HepG2 (cell line): ENCODE measurements around the gene FGFR3. TPM values are rescaled to one million over a fixed set of nuclear protein-coding genes. Genes with fewer than 3 reads are reported as not detected.

ENCODE experiments used
- CAMTA2 ChIP-seq: sonication (generic); formaldehyde crosslinking; IDR thresholded peaks from 2 replicates; pipeline ENCODE4 v1.4.0; 2020; ENCODE audit warnings: mild to moderate bottlenecking, missing genetic modification reagents, borderline replicate concordance
- CEBPB ChIP-seq: IDR thresholded peaks from 2 replicates; pipeline ENCODE4 v1.6.1; 2011; ENCODE audit warnings: low read depth, low read length, improper control_type of control experiment, borderline replicate concordance
- DZIP1 ChIP-seq: sonication (generic); formaldehyde crosslinking; IDR thresholded peaks from 2 replicates; pipeline ENCODE4 v1.5.0; 2020; ENCODE audit warnings: mild to moderate bottlenecking, missing genetic modification reagents
- FOXO4 ChIP-seq: sonication (generic); formaldehyde crosslinking; conservative IDR thresholded peaks from 2 replicates; pipeline ENCODE4 v1.8.1; 2023; ENCODE audit warnings: missing genetic modification reagents
- HNRNPK ChIP-seq: fragments of 200-400 bp; formaldehyde crosslinking; IDR thresholded peaks from 2 replicates; pipeline ENCODE4 v1.6.1; 2018; ENCODE audit warnings: low read length, low read depth, moderate library complexity, mild to moderate bottlenecking; ENCODE audit not compliant: poor library complexity, severe bottlenecking
- MAFG ChIP-seq: sonication (generic); formaldehyde crosslinking; IDR thresholded peaks from 2 replicates; pipeline ENCODE4 v1.5.1; 2020; ENCODE audit warnings: mild to moderate bottlenecking, missing genetic modification reagents
- MNT ChIP-seq: fragments of 450-650 bp; IDR thresholded peaks from 2 replicates; pipeline ENCODE4 v1.6.1; 2016
- NCOA1 ChIP-seq: sonication (generic); formaldehyde crosslinking; IDR thresholded peaks from 2 replicates; pipeline ENCODE4 v1.9.0; 2021; ENCODE audit warnings: missing genetic modification reagents
- POLR2AphosphoS2 ChIP-seq: IDR thresholded peaks from 2 replicates; pipeline ENCODE4 v1.6.1; 2011; ENCODE audit warnings: low read depth, low read length, improper control_type of control experiment
- RBFOX2 ChIP-seq: fragments of 200-400 bp; formaldehyde crosslinking; IDR thresholded peaks from 2 replicates; pipeline ENCODE4 v1.6.1; 2017; ENCODE audit warnings: low read depth, mild to moderate bottlenecking, low read length
- RXRA ChIP-seq: sonication (generic); formaldehyde crosslinking; IDR thresholded peaks from 2 replicates; pipeline ENCODE4 v1.5.1; 2020; ENCODE audit warnings: missing genetic modification reagents
- SETDB1 ChIP-seq: sonication (generic); formaldehyde crosslinking; IDR thresholded peaks from 2 replicates; pipeline ENCODE4 v1.5.1; 2020; ENCODE audit warnings: missing genetic modification reagents, mild to moderate bottlenecking, borderline replicate concordance
- SP1 ChIP-seq, 2 experiments: fragments of 450-650 bp in 1 of 2; sonication (generic) in 1 of 2; formaldehyde crosslinking in 1 of 2; IDR thresholded peaks; 2 replicates each; pipeline versions ENCODE4 v1.4.0 to v1.6.1; 2016 to 2020; ENCODE audit warnings: missing genetic modification reagents in 1 of 2
- TRIM24 ChIP-seq: sonication (generic); formaldehyde crosslinking; IDR thresholded peaks from 2 replicates; pipeline ENCODE4 v1.8.0; 2022; ENCODE audit warnings: mild to moderate bottlenecking, missing genetic modification reagents
- XRCC5 ChIP-seq: fragments of 200-400 bp; formaldehyde crosslinking; optimal IDR thresholded peaks from 2 replicates; pipeline ENCODE3; 2017; ENCODE audit warnings: mild to moderate bottlenecking, low read length
- ZGPAT ChIP-seq: IDR thresholded peaks from 2 replicates; pipeline ENCODE4 v1.6.1; 2016; ENCODE audit warnings: mild to moderate bottlenecking
- ZNF543 ChIP-seq: sonication (generic); formaldehyde crosslinking; IDR thresholded peaks from 2 replicates; pipeline ENCODE4 v1.4.0; 2020; ENCODE audit warnings: mild to moderate bottlenecking, missing genetic modification reagents
- ZNF562 ChIP-seq: sonication (generic); formaldehyde crosslinking; IDR thresholded peaks from 2 replicates; pipeline ENCODE4 v1.8.0; 2022; ENCODE audit warnings: missing genetic modification reagents, borderline replicate concordance
- ZNF569 ChIP-seq: sonication (generic); formaldehyde crosslinking; IDR thresholded peaks from 2 replicates; pipeline ENCODE4 v1.5.0; 2020; ENCODE audit warnings: mild to moderate bottlenecking, missing genetic modification reagents, moderate library complexity, borderline replicate concordance
- ZNF580 ChIP-seq: IDR thresholded peaks from 2 replicates; pipeline ENCODE4 v1.6.1; 2016; ENCODE audit warnings: low read depth, borderline replicate concordance
- ZNF850 ChIP-seq: sonication (generic); formaldehyde crosslinking; conservative IDR thresholded peaks from 2 replicates; pipeline ENCODE4 v1.9.0; 2021; ENCODE audit warnings: mild to moderate bottlenecking, missing genetic modification reagents
- ZSCAN12 ChIP-seq: sonication (generic); formaldehyde crosslinking; IDR thresholded peaks from 2 replicates; pipeline ENCODE4 v1.9.0; 2021; ENCODE audit warnings: mild to moderate bottlenecking, missing genetic modification reagents
- polyA plus RNA-seq, 8 experiments: library from polyadenylated mRNA; depleted of rRNA in 3 of 8; stranded (reverse) in 7 of 8; unstranded in 1 of 8; fragments of >200 nt; fragmentation: Illumina TruSeq in 4 of 8; extraction: Trizol in 4 of 8; gene quantifications; 2 replicates each; pipeline versions ENCODE4 v1.2.1 to v1.2.3, GENCODE V29; 2011 to 2016; ENCODE audit warnings: low read depth in 4 of 8, missing spikeins in 1 of 8, mixed read lengths in 1 of 8; ENCODE audit not compliant: insufficient read depth in 1 of 8
- total RNA-seq, 5 experiments: library from RNA; depleted of rRNA; stranded (reverse); fragments of >200 nt; fragmentation: Illumina TruSeq; extraction: Trizol; gene quantifications; 2 replicates each; pipeline ENCODE4 v1.2.3, GENCODE V29; 2016; ENCODE audit warnings: low read depth in 1 of 5

Gene FGFR3
- total and polyA plus RNA-seq, 2 of the 13 experiments (the other 11 are each of a cell fraction or from before 2014, with no cell fraction given) = 103 to 109 TPM

- TF ChIP-seq SETDB1 (no peak), FOXO4 (CRISPR knock-in tag) (no peak), MNT (no peak), ZNF580 (CRISPR knock-in tag) (peak; percentile 61; the same call in 1 of the 2 replicates), MAFG (no peak), ZSCAN12 (CRISPR knock-in tag) (no peak), DZIP1 (no peak), POLR2AphosphoS2 (no peak), ZNF569 (no peak), ZNF562 (no peak), SP1 (IDR thresholded peaks at IDR 0.05) (no peak), SP1 (CRISPR knock-in tag; IDR thresholded peaks at IDR 0.05) (no peak), XRCC5 (peak; percentile 36), ZGPAT (CRISPR knock-in tag) (peak; percentile 35; the same call in 1 of the 2 replicates), RBFOX2 (peak; percentile 65), ZNF850 (CRISPR knock-in tag) (no peak), HNRNPK (peak; percentile 36), ZNF543 (CRISPR knock-in tag) (peak; percentile 96), RXRA (CRISPR knock-in tag) (peak; percentile 95), CEBPB (no peak), CAMTA2 (CRISPR knock-in tag) (no peak), TRIM24 (CRISPR knock-in tag) (peak; percentile 7; the same call in 1 of the 2 replicates), NCOA1 (CRISPR knock-in tag) (peak; percentile 83; the same call in 1 of the 2 replicates)
Measured at GRCh38 chr4:1784789-1785591, 8.1 kb upstream of the FGFR3 start (continued).
